ENCODE measurements around the gene STX17.
A peak's percentile ranks its signal among the peaks of the same experiment; 100 is the strongest.

The STX17 gene

GRCh38 chr9:99905833-99906402 is 536 bp upstream of the STX17 start:
- peak overlapping the region; percentile 80 for H3K27ac ChIP-seq

GRCh38 chr9:99907208-99907532 is 716 bp downstream of the STX17 start:
- peak overlapping the region; percentile 80 for H3K27ac ChIP-seq
- TF ChIP-seq ZFX (IDR thresholded peaks at IDR 0.05; ENCODE audit: borderline replicate concordance), result no peak
- no peak for TF ChIP-seq CTCF (IDR thresholded peaks at IDR 0.05)

More at GRCh38 chr9:99905833-99906402, 536 bp upstream of the STX17 start:
- TF ChIP-seq CTCF (IDR thresholded peaks at IDR 0.05) (no peak), ZFX (IDR thresholded peaks at IDR 0.05; ENCODE audit: borderline replicate concordance) (no peak)

- no peak for TF ChIP-seq ZFX (IDR thresholded peaks at IDR 0.05; ENCODE audit: borderline replicate concordance)
- no peak for TF ChIP-seq CTCF (IDR thresholded peaks at IDR 0.05)
- no peak overlapping the region for H3K27ac ChIP-seq
These were observed 5.1 kb downstream of the STX17 start for GRCh38 chr9:99911600-99911999.

- TF ChIP-seq ZFX (IDR thresholded peaks at IDR 0.05; ENCODE audit: borderline replicate concordance), result no peak
- TF ChIP-seq CTCF (IDR thresholded peaks at IDR 0.05), result no peak
These were observed 10.2 kb downstream of the STX17 start for GRCh38 chr9:99916650-99917049.

GRCh38 chr9:99918134-99918533 is 11.7 kb downstream of the STX17 start:
- no peak overlapping the region for H3K27ac ChIP-seq
- TF ChIP-seq CTCF (IDR thresholded peaks at IDR 0.05) (no peak), ZFX (IDR thresholded peaks at IDR 0.05; ENCODE audit: borderline replicate concordance) (no peak)

More at GRCh38 chr9:99916650-99917049, 10.2 kb downstream of the STX17 start:
- H3K27ac ChIP-seq, result no peak overlapping the region

- H3K27ac ChIP-seq, result no peak overlapping the region
- TF ChIP-seq ZFX (IDR thresholded peaks at IDR 0.05; ENCODE audit: borderline replicate concordance) (no peak), CTCF (IDR thresholded peaks at IDR 0.05) (no peak)
These were observed 13.5 kb downstream of the STX17 start for GRCh38 chr9:99919930-99920329.

GRCh38 chr9:99921875-99922710 is 15.6 kb downstream of the STX17 start:
- no peak overlapping the region for H3K27ac ChIP-seq
- no peak for TF ChIP-seq CTCF (IDR thresholded peaks at IDR 0.05)
- no peak for TF ChIP-seq ZFX (IDR thresholded peaks at IDR 0.05; ENCODE audit: borderline replicate concordance)
